IPS-15b (cell line): ENCODE measurements around the gene PI4K2B.

Experiments
- H3K27me3 ChIP-seq: one replicate; pipeline ENCODE4 v1.6.1; 2013; ENCODE audit warnings: low read length; ENCODE audit not compliant: control insufficient read depth, insufficient read depth
- H3K36me3 ChIP-seq: one replicate; pipeline ENCODE4 v1.6.1; 2013; ENCODE audit warnings: low read length; ENCODE audit not compliant: control insufficient read depth, insufficient read depth
- H3K4me1 ChIP-seq: one replicate; pipeline ENCODE4 v1.6.1; 2013; ENCODE audit warnings: mild to moderate bottlenecking, low read length; ENCODE audit not compliant: control insufficient read depth, insufficient read depth
- H3K4me3 ChIP-seq: one replicate; pipeline ENCODE4 v1.5.1; 2013; ENCODE audit warnings: low read depth, low read length
- H3K9ac ChIP-seq: one replicate; pipeline ENCODE4 v1.6.1; 2013; ENCODE audit warnings: low read depth, mild to moderate bottlenecking, low read length
- H3K9me3 ChIP-seq: one replicate; pipeline ENCODE4 v1.6.1; 2013; ENCODE audit warnings: mild to moderate bottlenecking, low read length; ENCODE audit not compliant: control insufficient read depth, insufficient read depth

The PI4K2B gene

DNA sequence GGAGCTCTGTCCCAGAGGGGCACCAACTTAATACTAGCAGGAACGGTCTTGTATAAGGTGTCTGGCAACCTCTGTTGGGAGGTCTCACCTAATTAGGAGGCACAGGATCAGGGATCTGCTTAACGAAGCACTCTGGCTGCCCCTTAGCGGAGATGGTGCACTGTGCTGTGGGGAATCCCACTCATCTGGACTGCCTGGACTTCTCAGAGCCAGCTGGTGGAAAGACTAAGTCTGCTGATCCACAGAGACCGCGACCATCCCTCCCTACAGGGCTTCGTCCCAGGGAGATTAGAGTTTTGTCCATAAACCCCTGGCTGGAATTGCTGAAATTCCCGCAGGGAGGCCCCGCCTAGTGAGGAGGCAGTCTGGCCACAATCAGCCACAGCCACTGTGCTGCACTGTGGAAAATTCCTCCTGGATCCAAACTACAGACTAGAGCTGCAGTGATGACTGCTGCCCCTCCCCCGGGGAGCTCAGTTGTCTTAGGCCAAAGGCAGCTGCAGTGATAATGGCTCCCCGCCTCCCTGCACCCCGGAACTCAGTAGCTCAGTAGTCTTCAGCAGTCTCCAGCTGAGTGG, 56.7 kb downstream of the PI4K2B start:
- no peaks in the 10 kb centered on the region for H3K36me3 ChIP-seq
- no peak overlapping the region for H3K4me3 ChIP-seq
- no peaks in the 10 kb centered on the region for H3K27me3 ChIP-seq
- no peak overlapping the region for H3K9ac ChIP-seq
- H3K9me3 ChIP-seq = no peaks in the 10 kb centered on the region
- H3K4me1 ChIP-seq = no peaks in the 10 kb centered on the region

DNA sequence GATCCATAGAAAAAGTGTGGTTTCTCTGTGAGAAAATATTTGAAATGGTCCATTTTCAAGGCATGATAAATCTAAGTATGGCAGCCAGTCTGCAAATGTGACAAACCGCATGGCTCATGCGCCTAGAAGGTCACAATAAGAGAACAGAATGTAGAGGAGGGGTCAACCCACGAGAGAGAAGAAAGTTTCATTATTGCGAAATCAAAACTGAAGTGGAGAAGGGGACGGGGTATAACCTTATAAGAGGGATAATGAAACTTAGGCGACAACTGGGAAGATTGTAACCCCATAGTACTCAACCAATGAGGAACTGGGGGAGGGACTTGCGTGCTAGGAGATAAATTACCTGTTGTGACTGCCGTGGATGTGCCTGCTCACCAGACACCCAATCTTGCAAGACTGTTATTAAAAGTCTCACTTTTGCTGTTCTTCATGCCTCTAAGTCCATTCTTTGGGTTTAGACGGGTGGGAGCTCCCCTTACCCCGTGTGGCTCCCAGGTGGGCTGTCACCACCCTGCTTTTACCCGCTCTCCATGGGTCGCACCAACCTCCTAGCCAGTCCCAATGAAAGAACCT, 57.4 kb downstream of the PI4K2B start:
- Histone ChIP-seq H3K4me3 (no peak overlapping the region), H3K4me1 (no peaks in the 10 kb centered on the region), H3K9ac (no peak overlapping the region), H3K36me3 (no peaks in the 10 kb centered on the region), H3K9me3 (no peaks in the 10 kb centered on the region), H3K27me3 (no peaks in the 10 kb centered on the region)

- Histone ChIP-seq H3K27me3 (no peaks in the 10 kb centered on the region), H3K4me3 (no peak overlapping the region), H3K9ac (no peak overlapping the region), H3K4me1 (peaks cover 3% of the 10 kb centered on the region), H3K36me3 (no peaks in the 10 kb centered on the region), H3K9me3 (no peaks in the 10 kb centered on the region)
Measured at GRCh38 chr4:25297528-25298242, 63.9 kb downstream of the PI4K2B start.

GRCh38 chr4:25299476-25300203, 65.8 kb downstream of the PI4K2B start:
- Histone ChIP-seq H3K9me3 (no peaks in the 10 kb centered on the region), H3K36me3 (no peaks in the 10 kb centered on the region), H3K9ac (no peak overlapping the region), H3K4me1 (peaks cover 3% of the 10 kb centered on the region), H3K4me3 (no peak overlapping the region), H3K27me3 (no peaks in the 10 kb centered on the region)

- Histone ChIP-seq H3K4me1 (peaks cover 3% of the 10 kb centered on the region), H3K4me3 (no peak overlapping the region), H3K9ac (no peak overlapping the region), H3K27me3 (no peaks in the 10 kb centered on the region), H3K9me3 (no peaks in the 10 kb centered on the region), H3K36me3 (no peaks in the 10 kb centered on the region)
Measured at GRCh38 chr4:25301471-25301870, 67.6 kb downstream of the PI4K2B start.

DNA sequence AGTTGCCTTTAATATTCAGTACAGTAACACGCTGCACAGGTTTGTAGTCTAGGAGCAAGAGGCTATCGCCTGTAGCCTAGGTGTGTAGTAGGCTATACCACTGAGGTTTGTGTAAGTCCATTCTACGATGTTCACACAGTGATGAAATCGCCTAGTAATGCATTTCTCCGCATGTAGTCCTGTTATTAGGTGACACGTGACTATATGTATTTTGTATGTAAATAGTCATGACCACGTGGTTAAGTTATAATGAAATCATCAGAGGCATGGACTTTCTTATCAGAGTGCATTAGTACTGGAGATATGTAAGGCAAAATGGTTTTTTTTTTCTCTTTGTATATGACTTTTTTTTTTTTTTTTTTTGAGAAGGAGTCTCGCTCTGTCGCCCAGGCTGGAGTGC, 68.8 kb downstream of the PI4K2B start:
- H3K36me3 ChIP-seq = no peaks in the 10 kb centered on the region

DNA sequence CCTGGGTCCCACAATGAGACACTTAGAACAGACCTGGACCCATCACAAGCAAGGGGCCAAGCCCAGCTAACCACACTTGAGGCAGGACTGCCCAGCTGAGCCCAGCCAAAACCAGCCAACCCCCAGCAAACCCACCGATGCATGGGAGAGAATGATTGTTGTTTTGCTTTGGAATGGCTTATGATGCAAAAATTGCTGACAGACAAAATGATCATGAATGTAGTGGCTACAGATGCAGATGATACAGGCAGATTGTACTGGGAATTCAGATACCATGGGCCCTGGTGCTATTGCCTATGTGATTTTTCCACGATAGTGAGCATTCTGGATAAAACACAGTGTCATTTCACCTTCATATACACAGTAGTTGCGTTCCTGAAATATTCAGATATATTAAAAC, 69.7 kb downstream of the PI4K2B start:
- no peaks in the 10 kb centered on the region for H3K27me3 ChIP-seq
- H3K4me1 ChIP-seq = peaks cover 3% of the 10 kb centered on the region
- H3K4me3 ChIP-seq = no peak overlapping the region
- H3K36me3 ChIP-seq = no peaks in the 10 kb centered on the region
- no peak overlapping the region for H3K9ac ChIP-seq
- H3K9me3 ChIP-seq = no peaks in the 10 kb centered on the region

More for the DNA sequence above, 68.8 kb downstream of the PI4K2B start:
- Histone ChIP-seq H3K9me3 (no peaks in the 10 kb centered on the region), H3K9ac (no peak overlapping the region), H3K27me3 (no peaks in the 10 kb centered on the region), H3K4me3 (no peak overlapping the region), H3K4me1 (peaks cover 3% of the 10 kb centered on the region)

DNA sequence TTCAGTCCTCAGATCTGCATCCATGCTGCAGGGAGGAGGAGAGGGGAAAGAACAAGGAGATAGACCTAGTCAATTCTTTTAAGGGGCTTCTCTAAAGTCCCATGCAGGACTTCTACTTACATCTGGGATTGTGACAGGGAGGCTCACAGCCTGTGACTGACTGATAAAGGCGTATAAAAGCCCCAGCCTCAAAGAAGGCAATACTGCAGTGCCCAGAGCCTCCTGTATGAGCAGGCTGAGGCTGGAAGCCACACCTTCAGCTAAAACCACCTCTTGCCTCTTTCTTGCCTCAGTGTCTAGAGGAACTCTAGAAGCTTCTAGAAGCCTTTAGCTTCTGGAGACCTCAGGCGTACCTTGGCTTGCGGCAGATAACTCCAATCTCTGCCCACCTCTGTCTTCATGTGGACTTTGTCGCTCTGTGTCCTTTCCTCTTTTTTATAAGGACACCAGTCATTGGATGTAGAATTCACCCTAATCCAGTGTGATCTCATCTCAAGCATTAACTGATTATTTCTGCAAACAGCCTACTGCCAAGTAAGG, 72.8 kb downstream of the PI4K2B start:
- no peaks in the 10 kb centered on the region for H3K4me1 ChIP-seq
- H3K4me3 ChIP-seq = no peak overlapping the region
- no peaks in the 10 kb centered on the region for H3K27me3 ChIP-seq
- H3K9me3 ChIP-seq = no peaks in the 10 kb centered on the region
- no peaks in the 10 kb centered on the region for H3K36me3 ChIP-seq
- no peak overlapping the region for H3K9ac ChIP-seq

- Histone ChIP-seq H3K9me3 (no peaks in the 10 kb centered on the region), H3K4me1 (no peaks in the 10 kb centered on the region), H3K9ac (no peak overlapping the region), H3K36me3 (no peaks in the 10 kb centered on the region), H3K4me3 (no peak overlapping the region), H3K27me3 (no peaks in the 10 kb centered on the region)
Measured at GRCh38 chr4:25307596-25307995, 73.8 kb downstream of the PI4K2B start.

DNA sequence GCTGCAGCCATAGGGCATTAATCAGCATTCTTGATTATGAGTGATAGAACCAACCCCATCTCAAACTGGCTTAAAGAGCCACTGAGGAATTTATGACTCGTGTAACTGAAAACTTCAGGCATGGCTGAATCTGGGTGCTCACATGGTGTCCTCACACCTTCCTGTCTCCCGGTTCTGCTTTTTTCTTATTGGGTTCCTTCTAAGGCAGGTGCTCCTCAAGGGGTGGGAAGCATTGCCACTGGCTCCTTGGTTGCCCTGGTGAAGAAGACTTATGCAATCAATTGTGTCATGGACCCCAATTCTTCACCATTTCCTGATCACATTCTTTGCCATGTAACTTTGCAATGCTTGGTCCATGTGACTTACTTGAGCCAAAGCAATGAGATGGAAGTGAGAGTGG, 74.5 kb downstream of the PI4K2B start:
- no peak overlapping the region for H3K9ac ChIP-seq
- H3K9me3 ChIP-seq = no peaks in the 10 kb centered on the region

GRCh38 chr4:25308761-25309160, 74.9 kb downstream of the PI4K2B start:
- Histone ChIP-seq H3K9me3 (no peaks in the 10 kb centered on the region), H3K4me1 (no peaks in the 10 kb centered on the region), H3K27me3 (no peaks in the 10 kb centered on the region), H3K9ac (no peak overlapping the region), H3K36me3 (no peaks in the 10 kb centered on the region), H3K4me3 (no peak overlapping the region)

More for the DNA sequence above, 74.5 kb downstream of the PI4K2B start:
- no peaks in the 10 kb centered on the region for H3K27me3 ChIP-seq
- H3K4me3 ChIP-seq = no peak overlapping the region
- H3K4me1 ChIP-seq = no peaks in the 10 kb centered on the region
- H3K36me3 ChIP-seq = no peaks in the 10 kb centered on the region
